ENCODE measurements around the gene KCNMA1.

Gene KCNMA1

DNA sequence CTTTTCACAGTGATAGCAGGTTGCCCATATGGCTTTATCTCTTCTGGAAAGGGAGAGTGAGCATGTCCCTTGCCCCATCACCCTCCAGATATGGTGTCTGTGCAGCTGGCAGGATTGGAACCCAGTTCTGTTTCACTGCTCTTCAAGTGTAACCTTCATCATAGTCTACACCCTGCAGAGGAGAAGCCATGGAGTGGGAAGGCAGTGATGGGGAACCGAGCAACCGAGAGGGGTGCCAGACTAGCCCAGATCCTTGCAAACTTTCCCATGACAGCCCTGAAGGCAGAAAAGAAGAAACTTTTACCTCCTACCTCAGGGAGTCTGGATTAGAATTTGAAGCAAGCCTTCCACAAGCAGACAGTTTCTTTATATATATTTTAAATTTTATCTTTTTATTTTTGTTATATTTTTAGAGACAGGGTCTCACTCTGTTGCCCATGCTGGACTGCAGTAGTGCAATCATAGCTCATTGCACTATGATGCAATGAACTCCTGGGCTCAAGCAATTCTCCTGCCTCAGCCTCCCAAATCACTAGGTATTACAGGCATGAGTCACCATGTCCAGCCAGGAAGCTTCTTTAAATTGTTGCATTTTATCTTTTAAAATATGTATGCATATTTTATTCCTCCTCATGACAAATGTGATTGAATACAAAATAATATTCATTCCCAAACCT is 133.3 kb downstream of the KCNMA1 start:
- no peak for DNase-seq

- no peak for DNase-seq
Measured at GRCh38 chr10:77501846-77502261, 135.8 kb downstream of the KCNMA1 start.

- DNase-seq = no peak
Measured at GRCh38 chr10:77501152-77501845, 136.3 kb downstream of the KCNMA1 start.

DNA sequence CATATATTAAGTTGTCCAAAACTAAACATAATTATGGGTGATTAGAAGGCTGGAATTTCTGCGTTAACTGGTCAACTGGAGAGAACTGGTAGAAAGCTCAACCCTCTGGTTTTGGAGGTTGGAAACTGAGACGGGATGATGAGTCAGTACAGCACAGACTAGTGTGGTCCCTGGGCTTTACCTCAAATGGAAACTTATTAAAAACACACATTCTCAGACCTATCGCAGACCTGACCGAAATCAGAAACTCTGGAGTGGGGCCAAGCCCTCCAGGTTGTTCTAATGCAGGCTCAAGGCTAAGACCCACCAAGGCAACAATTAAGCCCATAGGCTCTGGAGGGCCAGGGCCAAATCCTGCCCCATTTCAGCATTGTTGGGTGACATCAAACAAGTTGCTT is 136.9 kb downstream of the KCNMA1 start:
- no peak for DNase-seq

DNA sequence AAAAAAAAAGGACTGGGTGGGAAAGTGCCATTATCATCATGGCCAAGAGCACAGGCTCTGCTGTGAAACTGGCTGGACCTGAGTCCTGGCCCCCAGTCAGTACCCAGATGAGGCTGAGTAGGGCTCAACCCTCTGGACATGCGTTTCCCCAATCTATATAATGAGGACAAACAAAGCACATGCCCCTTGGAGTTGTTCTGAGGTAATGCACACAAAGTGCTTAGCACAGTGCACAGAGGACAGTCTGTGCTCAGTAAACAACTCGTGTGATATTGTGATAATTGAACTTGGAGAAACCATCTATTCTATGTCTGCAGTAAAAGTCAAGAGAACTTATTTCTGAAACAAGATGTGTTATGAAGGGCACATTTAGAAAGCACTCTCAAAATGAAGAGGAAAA is 138.8 kb downstream of the KCNMA1 start:
- no peak for DNase-seq

DNA sequence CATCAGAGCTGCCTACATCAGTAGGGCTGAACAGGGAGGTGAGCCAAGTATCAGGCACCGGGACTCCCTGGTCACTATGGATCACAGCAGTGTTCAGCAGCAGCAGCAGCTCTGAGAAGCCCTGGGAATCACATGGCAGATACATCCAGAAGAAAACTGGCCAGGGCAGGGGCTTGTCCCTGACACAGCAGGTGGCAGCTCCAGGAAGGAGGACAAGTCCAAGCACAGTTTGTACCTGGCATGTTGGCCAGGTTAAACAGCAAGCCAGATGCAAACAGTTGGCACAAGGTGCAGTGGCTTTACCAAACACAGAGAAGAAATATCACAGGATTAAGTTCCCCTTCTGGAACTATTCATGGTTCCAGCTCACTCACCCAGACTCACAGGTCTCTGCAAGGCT is 139.4 kb downstream of the KCNMA1 start:
- no peak for DNase-seq

DNA sequence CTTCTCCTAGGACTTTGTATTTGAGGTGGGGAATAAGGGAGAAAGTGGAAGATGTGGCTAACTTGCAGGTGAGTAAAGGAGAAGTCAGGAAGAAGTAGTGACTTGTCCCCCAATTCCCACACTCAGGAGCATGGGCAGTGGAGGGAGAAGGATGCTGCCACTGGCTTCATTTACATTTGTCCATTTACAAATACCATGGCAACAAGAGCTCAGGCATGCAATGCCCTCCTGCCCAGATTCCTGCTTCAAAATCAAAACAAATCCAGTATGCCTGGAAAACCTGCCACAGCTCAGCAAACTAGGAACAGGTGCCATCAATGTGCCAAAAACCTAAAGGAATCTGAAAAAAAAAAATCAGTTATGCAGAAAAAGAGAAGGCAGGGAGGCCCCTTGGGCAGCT is 139.9 kb downstream of the KCNMA1 start:
- no peak for DNase-seq

- no peak for DNase-seq
Measured at GRCh38 chr10:77496941-77497420, 140.6 kb downstream of the KCNMA1 start.

- no peak for DNase-seq
Measured at GRCh38 chr10:77494756-77495541, 142.7 kb downstream of the KCNMA1 start.

DNA sequence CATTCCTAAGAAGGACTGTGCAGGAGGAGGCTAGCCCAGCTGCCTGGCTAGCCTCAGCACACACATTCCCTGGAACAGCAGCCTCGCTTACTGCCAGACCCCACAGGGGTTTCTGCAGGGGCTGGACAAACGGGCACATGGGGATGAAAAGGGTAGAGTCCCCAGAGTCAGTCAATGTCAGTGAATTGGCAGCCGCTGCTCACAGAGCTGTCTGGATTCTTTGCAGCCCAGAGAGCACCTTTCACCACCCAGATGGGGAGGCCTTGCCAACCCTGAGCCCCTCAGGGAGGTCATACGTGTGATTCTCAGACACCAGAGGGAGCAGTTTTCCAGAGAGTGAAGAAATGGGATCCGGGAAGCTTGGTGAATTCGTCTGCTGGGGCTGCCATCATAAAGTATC is 143.3 kb downstream of the KCNMA1 start:
- no peak for DNase-seq

- DNase-seq = no peak
Measured at GRCh38 chr10:77493851-77494261, 143.8 kb downstream of the KCNMA1 start.

DNA sequence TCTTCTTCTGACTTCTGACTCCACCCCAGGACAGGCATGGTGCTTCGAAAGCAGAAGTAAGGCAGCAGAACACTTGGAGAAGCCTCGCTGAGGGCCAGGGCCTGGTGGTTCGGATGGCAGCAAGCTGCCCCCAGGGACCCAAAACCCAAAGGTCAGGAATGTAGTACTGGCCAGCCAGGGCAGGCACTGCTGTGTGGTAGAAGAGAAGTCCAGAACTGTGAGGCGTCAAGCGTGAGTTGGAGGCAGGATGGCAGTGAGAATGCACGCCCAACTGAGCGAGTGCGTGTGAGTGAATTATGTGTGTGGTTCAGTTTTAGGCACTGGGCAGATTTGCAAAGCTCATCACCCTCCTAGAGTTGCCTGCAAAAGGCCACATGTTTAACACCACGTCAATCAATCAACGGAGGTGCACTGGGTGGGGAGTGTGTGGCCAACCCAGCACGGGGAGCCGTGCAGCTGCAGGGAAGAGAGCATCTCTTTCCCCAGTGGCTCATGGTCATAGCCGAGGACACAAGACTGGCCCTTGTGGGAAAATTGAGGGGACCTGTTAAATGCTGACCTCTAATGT is 144.3 kb downstream of the KCNMA1 start:
- DNase-seq = no peak

GRCh38 chr10:77492368-77492994 is 145.1 kb downstream of the KCNMA1 start:
- no peak for DNase-seq

DNA sequence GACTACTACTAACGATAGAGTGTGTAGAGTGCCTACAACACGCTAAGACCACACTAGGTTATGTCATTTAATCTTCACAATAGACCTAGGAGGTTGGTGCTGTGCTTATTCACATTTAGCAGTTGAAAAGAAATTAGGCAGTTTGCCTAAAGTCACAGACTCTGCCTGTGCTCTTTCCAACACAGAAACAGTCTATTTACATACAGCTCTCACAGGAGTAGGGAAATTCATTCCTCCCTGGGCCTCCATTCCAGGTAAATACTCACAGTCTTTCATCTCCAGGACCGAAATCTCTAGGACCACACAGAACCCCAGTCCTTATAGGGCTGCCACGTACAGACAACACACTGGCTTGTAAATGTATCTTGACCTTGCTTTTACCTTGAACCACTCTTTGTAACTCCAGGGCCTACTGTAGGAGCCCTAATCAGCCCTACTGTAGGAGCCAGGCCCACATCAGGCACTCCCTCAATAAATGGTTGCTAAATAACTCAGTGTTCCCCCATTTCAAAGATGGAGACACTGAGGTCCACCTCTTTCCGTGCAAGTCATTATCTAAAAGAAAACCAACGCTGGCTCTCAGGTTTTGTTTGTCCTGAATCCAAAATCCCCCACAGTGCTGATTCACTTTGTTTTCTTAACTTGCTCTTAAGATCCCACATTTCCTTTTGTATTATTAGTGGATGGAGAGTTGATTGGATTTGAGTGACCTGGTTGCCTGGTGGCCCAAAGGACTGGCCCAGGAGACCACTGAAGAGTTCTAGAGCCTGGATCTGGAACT is 146.9 kb downstream of the KCNMA1 start:
- DNase-seq = no peak

- no peak for DNase-seq
Measured at GRCh38 chr10:77486517-77486916, 151.1 kb downstream of the KCNMA1 start.

DNA sequence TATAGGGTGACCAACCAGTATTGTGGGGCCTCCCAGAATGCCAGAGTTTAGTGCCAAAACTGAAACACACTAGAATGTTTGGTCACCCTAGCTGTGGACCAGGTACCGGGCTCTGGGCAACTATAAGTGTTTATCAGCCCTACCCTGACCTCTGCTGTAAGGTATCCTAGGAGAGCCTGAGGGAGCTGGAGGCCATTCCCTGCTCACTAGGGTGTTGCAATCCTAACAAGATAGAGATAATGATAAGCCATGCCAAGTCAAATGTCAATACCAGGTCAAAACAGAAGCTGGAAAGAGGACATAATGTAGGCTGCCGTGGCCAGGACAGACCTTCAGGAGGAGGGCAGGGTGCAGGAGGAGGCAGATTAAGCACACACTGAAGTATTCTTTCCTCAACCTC is 151.8 kb downstream of the KCNMA1 start:
- no peak for DNase-seq

DNA sequence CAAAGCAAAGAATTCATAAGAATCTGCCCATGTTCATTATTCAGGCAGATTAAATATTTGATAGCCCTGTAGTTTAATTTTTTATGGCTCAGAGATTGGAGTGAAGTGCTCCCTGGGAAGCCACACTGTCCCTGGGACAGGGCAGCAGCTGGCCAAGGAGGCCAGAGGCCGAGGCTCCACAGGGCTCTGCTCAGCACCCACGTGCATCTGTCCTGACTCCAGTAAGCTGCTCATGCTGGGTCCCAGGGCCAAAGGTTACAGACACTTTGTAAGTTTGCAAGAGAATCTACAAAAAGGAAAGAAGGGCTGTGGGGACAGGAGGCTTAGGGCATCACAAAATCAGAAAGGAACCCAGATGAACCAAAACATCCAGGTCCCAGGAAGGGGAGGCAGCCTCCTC is 155.5 kb downstream of the KCNMA1 start:
- no peak for DNase-seq

DNA sequence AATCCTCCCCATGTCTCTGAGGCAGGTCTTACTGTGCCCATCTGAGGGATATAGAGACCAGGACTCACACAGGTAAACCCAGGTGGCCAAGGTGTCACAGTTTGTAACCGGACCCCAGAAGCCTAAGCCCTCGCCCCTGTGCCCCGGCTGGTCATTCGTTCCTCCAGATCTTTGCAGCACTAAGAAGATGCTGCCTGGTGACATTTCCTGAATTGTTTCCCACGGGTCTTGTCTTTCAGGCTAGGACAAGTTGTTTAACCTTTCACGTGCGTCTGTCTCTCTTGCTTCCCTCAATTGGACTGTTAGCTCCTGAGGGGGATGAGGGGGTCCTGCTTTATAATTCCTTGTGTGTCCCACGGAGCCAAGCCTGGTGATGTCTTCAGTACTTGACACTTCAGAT is 158.0 kb downstream of the KCNMA1 start:
- DNase-seq = peak in 1 of 2 experiments; percentile 29

DNA sequence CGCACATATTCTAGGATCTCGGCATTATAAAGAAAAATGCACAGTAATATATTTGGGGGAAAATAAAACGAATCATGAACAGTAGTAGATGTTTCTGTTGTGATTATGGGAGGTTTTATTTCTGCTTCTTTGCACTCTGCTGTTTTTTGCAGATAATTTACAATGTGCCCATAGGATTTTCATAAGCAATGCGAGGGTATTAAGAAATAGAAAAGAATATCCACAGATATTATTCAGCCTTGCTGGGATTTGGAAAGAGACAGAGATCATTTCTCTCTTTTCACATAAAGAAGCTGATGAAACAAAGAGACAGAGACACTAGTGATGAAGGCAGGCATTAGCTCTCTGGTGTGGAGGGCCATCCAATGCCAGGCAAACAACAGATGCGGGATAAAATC is 158.6 kb downstream of the KCNMA1 start:
- DNase-seq = no peak

GRCh38 chr10:77478247-77478961 is 159.2 kb downstream of the KCNMA1 start:
- DNase-seq = no peak

DNA sequence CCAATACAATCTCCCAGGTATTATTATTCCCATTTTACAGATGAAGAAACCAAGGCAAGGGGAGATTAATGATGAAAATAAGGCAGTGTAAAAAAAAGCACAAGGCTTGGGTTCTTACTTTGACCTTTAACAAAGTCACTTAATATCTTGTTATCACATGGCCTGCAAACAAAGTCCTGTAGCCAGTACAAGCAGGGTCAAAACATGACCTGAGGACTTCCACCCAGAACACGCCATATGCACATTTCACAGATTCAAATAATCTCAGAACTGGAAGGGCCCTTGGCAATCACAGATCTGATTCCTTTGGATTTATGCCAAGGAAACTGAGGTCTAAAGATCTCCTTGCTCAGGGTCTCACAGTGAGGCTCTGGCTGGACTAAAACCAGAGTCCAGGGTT is 162.1 kb downstream of the KCNMA1 start:
- no peak for DNase-seq
